Keratinocyte (primary cell): ENCODE results near the gene ATP6V0B. TPM values are rescaled to one million over a fixed set of nuclear protein-coding genes. Genes with fewer than 3 reads are reported as not detected.

Experiments
- DNase-seq: peaks from one replicate; pipeline ENCODE4 v3.0.0-alpha.2; 2011; ENCODE audit warnings: low read depth, missing footprints, low spot score
- FAIRE-seq: peaks from 2 replicates; lab custom pipeline; 2011; peaks lifted over from hg19 to GRCh38; lab: Jason Lieb, UNC
- H2AFZ ChIP-seq: 2 replicates; pipeline ENCODE4 v1.6.0; 2012; ENCODE audit warnings: low read length, control low read depth, inconsistent platforms; ENCODE audit not compliant: control insufficient read depth
- H3K27ac ChIP-seq: 2 replicates; pipeline ENCODE4 v1.5.1; 2011; ENCODE audit warnings: low read length; ENCODE audit not compliant: control insufficient read depth, insufficient read depth
- H3K27me3 ChIP-seq: 3 replicates; pipeline ENCODE4 v1.6.0; 2011; ENCODE audit warnings: low read length; ENCODE audit not compliant: control insufficient read depth, insufficient read depth; ENCODE audit errors: extremely low read depth
- H3K36me3 ChIP-seq, 2 experiments: 2 replicates in 1 of 2; 3 replicates in 1 of 2; pipeline ENCODE4 v1.5.1; 2011; ENCODE audit warnings: low read length in 2 of 2, mild to moderate bottlenecking in 1 of 2; ENCODE audit not compliant: control insufficient read depth in 2 of 2, insufficient read depth in 2 of 2; ENCODE audit errors: extremely low read depth in 1 of 2
- H3K4me1 ChIP-seq: 3 replicates; pipeline ENCODE4 v1.5.1; 2011; ENCODE audit warnings: low read length; ENCODE audit not compliant: control insufficient read depth, insufficient read depth; ENCODE audit errors: extremely low read depth
- H3K4me2 ChIP-seq: 3 replicates; pipeline ENCODE4 v1.6.0; 2011; ENCODE audit warnings: low read depth, low read length; ENCODE audit not compliant: control insufficient read depth, insufficient read depth; ENCODE audit errors: extremely low read depth
- H3K4me3 ChIP-seq, 3 experiments: fragments of 200-600 bp in 1 of 3; sonication (generic) in 1 of 3; 2 replicates in 2 of 3; 3 replicates in 1 of 3; pipeline ENCODE4 v1.5.1; 2011 to 2016; ENCODE audit warnings: low read length in 3 of 3, mild to moderate bottlenecking in 3 of 3, control low read depth in 2 of 3, inconsistent platforms in 1 of 3, low read depth in 1 of 3, mixed read lengths in 1 of 3, mixed run types in 1 of 3, moderate library complexity in 1 of 3; ENCODE audit not compliant: control insufficient read depth in 2 of 3, insufficient read depth in 2 of 3; ENCODE audit errors: extremely low read depth in 1 of 3
- H3K79me2 ChIP-seq: 2 replicates; pipeline ENCODE4 v1.6.0; 2012; ENCODE audit warnings: low read length; ENCODE audit not compliant: control insufficient read depth, insufficient read depth
- H3K9ac ChIP-seq: 3 replicates; pipeline ENCODE4 v1.6.0; 2011; ENCODE audit warnings: low read length; ENCODE audit not compliant: control insufficient read depth, insufficient read depth; ENCODE audit errors: extremely low read depth
- H3K9me1 ChIP-seq: 3 replicates; pipeline ENCODE4 v1.6.0; 2011; ENCODE audit warnings: low read length; ENCODE audit not compliant: control insufficient read depth, insufficient read depth; ENCODE audit errors: extremely low read depth
- H3K9me3 ChIP-seq: 2 replicates; pipeline ENCODE4 v1.5.1; 2012; ENCODE audit warnings: low read depth, low read length; ENCODE audit not compliant: control insufficient read depth
- H4K20me1 ChIP-seq: 3 replicates; pipeline ENCODE4 v1.6.0; 2011; ENCODE audit warnings: low read length; ENCODE audit not compliant: control insufficient read depth, insufficient read depth; ENCODE audit errors: extremely low read depth
- CTCF ChIP-seq, 3 experiments: IDR thresholded peaks in 1 of 3; conservative IDR thresholded peaks in 1 of 3; optimal IDR thresholded peaks in 1 of 3; 2 replicates in 2 of 3; 3 replicates in 1 of 3; pipeline versions ENCODE3 to v1.5.1; 2011; ENCODE audit warnings: low read length in 3 of 3, mild to moderate bottlenecking in 3 of 3, moderate library complexity in 2 of 3, control low read depth in 1 of 3, inconsistent platforms in 1 of 3; ENCODE audit not compliant: insufficient read depth in 2 of 3; ENCODE audit errors: extremely low read depth in 1 of 3
- EZH2 ChIP-seq: IDR thresholded peaks from one replicate; pipeline ENCODE4 v1.6.1; 2012; ENCODE audit warnings: inconsistent platforms, mild to moderate bottlenecking, low read length, moderate library complexity
- dilution Hi-C: fragments of 300-500 bp; cut with MboI; formaldehyde crosslinking; loops from one replicate; pipeline ENCODE4 v1.7.0; 2020; ENCODE audit warnings: low sequenced_read_pairs; ENCODE audit not compliant: extremely low pct_ligation_motif_present
- polyA plus RNA-seq, 5 experiments: library from polyadenylated mRNA; depleted of rRNA in 3 of 5; stranded (reverse) in 3 of 5; stranded (forward) in 1 of 5; unstranded in 1 of 5; fragments of >200 nt; gene quantifications; 1 replicate in 1 of 5; 2 replicates in 3 of 5; 3 replicates in 1 of 5; pipeline versions ENCODE4 v1.2.1 to v1.2.3, GENCODE V29; 2011 to 2012; ENCODE audit warnings: missing spikeins in 2 of 5, low read depth in 1 of 5, low replicate concordance in 1 of 5

ATP6V0B gene
- polyA plus RNA-seq, 1 donor (not counting 4 experiments of a cell fraction or from before 2014, with no cell fraction given): 195 TPM

DNA sequence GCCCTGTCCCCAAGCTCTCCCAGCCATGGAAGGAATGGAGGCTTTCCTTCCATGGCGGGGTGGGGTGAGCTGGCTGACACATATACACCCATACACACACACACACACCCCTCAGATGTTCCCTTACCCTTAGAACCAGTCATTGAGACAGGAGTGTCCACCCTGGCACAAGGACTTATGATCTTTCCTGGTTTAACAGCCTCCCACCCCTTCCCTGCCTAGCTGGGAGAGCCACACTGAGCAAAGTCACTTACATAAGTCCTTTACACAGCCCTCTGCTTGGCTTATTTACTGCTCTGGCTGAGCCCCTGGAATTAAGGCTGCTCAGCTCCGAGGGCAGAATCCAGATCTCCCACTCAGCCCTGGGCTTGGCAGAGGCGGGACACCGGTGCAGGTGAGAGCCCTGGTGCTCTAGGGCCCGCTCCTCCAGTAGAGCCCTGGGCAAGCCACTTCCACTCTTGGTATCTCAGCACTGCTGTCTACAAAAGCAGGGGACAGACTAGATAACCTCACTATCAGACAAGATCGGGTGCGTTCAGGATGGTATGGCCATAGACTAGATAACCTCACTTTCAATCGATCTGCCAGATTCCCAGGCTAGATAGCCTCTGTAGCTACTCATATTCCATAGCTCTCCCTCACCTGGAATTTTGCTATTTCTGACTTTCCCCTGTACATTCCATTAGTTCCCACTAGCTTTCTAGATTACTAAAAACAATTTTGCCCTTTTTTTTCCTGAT, 39.8 kb downstream of the ATP6V0B start:
- peaks cover 0 to 6% of the 10 kb centered on the region in 2 experiments for H3K36me3 ChIP-seq
- dilution Hi-C loops: no loop called here
- no peaks in the 10 kb centered on the region for H3K79me2 ChIP-seq
- no peak for FAIRE-seq
- DNase-seq: no peak
- H3K27ac ChIP-seq: no peak overlapping the region
- H3K9me3 ChIP-seq: no peaks in the 10 kb centered on the region
- no peak overlapping the region for H3K9ac ChIP-seq
- peaks cover 3% of the 10 kb centered on the region for H4K20me1 ChIP-seq
- no peaks in the 10 kb centered on the region for H3K4me1 ChIP-seq
- no peaks in the 10 kb centered on the region for H3K9me1 ChIP-seq
- no peak overlapping the region for H2AFZ ChIP-seq
- H3K4me2 ChIP-seq: no peak overlapping the region
- H3K27me3 ChIP-seq: no peaks in the 10 kb centered on the region
- TF ChIP-seq CTCF (optimal IDR thresholded peaks at IDR 0.05 in 1 of 3, IDR thresholded peaks at IDR 0.05 in 1 of 3, conservative IDR thresholded peaks at IDR 0.05 in 1 of 3; ENCODE audit: extremely low read depth in 1 of 3, insufficient read depth in 2 of 3, low read length in 3 of 3) (no peak), EZH2 (no peak)
- no peak overlapping the region for H3K4me3 ChIP-seq

- TF ChIP-seq EZH2: no peak
- TF ChIP-seq CTCF (optimal IDR thresholded peaks at IDR 0.05 in 1 of 3, IDR thresholded peaks at IDR 0.05 in 1 of 3, conservative IDR thresholded peaks at IDR 0.05 in 1 of 3; ENCODE audit: extremely low read depth in 1 of 3, insufficient read depth in 2 of 3, low read length in 3 of 3): no peak
- peaks cover 2 to 9% of the 10 kb centered on the region in 2 experiments for H3K36me3 ChIP-seq
- dilution Hi-C loops: no loop called here
- DNase-seq: no peak
- no peak overlapping the region for H2AFZ ChIP-seq
- no peaks in the 10 kb centered on the region for H3K9me3 ChIP-seq
- no peak for FAIRE-seq
- no peak overlapping the region for H3K27ac ChIP-seq
- H3K4me1 ChIP-seq: no peaks in the 10 kb centered on the region
- H3K9ac ChIP-seq: no peak overlapping the region
- H3K4me2 ChIP-seq: no peak overlapping the region
- peaks cover 3% of the 10 kb centered on the region for H4K20me1 ChIP-seq
- H3K79me2 ChIP-seq: no peaks in the 10 kb centered on the region
- H3K9me1 ChIP-seq: no peaks in the 10 kb centered on the region
- H3K4me3 ChIP-seq: no peak overlapping the region
- no peaks in the 10 kb centered on the region for H3K27me3 ChIP-seq
These were observed 40.4 kb downstream of the ATP6V0B start for GRCh38 chr1:44015206-44015605.
